GM06990 (cell line): ENCODE measurements around the gene AUNIP.

ENCODE experiments used
- DNase-seq: peaks from one replicate; pipeline ENCODE4 v3.0.0-alpha.2; 2011; ENCODE audit not compliant: insufficient read length; ENCODE audit errors: extremely low read depth
- H3K27me3 ChIP-seq: replicated peaks from 2 replicates; pipeline ENCODE4 v1.6.0; 2011; ENCODE audit warnings: low read length; ENCODE audit not compliant: control insufficient read depth, insufficient read depth
- H3K36me3 ChIP-seq: 2 replicates; pipeline ENCODE4 v1.5.1; 2011; ENCODE audit warnings: low read length; ENCODE audit not compliant: control insufficient read depth, insufficient read depth
- H3K4me3 ChIP-seq: replicated peaks from 2 replicates; pipeline ENCODE4 v1.5.1; 2011; ENCODE audit warnings: low read depth, mild to moderate bottlenecking, control low read depth, low read length
- TF ChIP-seq, protein P1 (sequence below): IDR thresholded peaks from 2 replicates; pipeline ENCODE4 v1.5.1; 2011; ENCODE audit warnings: low read length, control low read depth, mild to moderate bottlenecking, inconsistent platforms; ENCODE audit not compliant: insufficient read depth, poor library complexity, severe bottlenecking

AUNIP gene

GRCh38 chr1:25891606-25892005 lies 32.3 kb upstream of the AUNIP start:
- DNase-seq, result no peak
- Histone ChIP-seq H3K36me3 (no peaks in the 10 kb centered on the region), H3K27me3 (no peaks in the 10 kb centered on the region), H3K4me3 (no peak overlapping the region)
- TF ChIP-seq, protein P1, sequence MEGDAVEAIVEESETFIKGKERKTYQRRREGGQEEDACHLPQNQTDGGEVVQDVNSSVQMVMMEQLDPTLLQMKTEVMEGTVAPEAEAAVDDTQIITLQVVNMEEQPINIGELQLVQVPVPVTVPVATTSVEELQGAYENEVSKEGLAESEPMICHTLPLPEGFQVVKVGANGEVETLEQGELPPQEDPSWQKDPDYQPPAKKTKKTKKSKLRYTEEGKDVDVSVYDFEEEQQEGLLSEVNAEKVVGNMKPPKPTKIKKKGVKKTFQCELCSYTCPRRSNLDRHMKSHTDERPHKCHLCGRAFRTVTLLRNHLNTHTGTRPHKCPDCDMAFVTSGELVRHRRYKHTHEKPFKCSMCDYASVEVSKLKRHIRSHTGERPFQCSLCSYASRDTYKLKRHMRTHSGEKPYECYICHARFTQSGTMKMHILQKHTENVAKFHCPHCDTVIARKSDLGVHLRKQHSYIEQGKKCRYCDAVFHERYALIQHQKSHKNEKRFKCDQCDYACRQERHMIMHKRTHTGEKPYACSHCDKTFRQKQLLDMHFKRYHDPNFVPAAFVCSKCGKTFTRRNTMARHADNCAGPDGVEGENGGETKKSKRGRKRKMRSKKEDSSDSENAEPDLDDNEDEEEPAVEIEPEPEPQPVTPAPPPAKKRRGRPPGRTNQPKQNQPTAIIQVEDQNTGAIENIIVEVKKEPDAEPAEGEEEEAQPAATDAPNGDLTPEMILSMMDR, result no peak

- TF ChIP-seq, protein P1, result no peak
- Histone ChIP-seq H3K27me3 (no peaks in the 10 kb centered on the region), H3K36me3 (no peaks in the 10 kb centered on the region), H3K4me3 (no peak overlapping the region)
- DNase-seq, result no peak
Measured at GRCh38 chr1:25890239-25891034, 31.2 kb upstream of the AUNIP start.

DNA sequence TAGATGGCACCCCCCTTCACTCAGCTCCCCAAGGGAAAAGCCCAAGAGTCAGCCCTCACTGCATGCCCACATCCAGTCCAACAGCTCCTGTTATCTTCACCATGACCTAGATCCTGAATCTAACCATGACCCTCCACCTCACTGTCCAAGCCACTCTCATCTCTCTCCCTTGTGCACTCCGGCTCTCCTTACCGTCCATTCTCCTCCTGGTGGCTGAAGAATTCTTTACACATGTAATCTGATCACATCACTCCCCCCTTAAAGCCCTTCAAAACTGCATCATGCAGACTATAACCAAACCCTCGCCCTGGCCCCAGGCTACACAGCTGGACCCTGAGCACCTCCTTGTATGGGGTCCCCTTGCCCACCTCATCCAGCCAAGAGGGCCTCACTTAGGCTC lies 30.2 kb upstream of the AUNIP start:
- H3K36me3 ChIP-seq, result no peaks in the 10 kb centered on the region
- TF ChIP-seq, protein P1, result no peak
- H3K4me3 ChIP-seq, result no peak overlapping the region
- H3K27me3 ChIP-seq, result no peaks in the 10 kb centered on the region
- no peak for DNase-seq

DNA sequence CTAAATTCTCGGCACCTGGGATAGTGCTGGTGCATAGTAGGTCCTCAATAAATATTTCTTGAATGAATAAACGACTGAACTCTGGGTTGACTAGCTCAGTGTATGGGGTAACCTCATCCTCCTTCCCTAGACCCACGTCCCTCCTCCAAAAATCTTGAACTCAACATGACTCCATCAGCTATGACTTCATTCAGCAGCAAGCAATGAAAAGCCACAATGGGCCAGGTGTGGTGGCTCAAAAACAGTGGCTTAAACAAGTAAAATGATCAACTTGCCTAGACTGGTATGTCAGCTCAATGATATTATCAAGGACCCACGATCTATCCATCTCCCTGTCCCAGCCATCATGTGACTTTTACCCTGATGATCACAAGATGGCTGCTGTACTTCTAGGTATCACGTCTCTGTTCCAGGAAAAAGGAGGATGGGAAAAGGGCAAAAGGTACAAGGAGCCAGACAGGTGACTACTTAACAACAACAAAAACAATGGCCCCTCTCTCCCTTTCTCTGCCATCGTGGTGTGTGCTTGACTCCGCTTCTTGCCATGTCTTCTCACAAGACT lies 29.2 kb upstream of the AUNIP start:
- TF ChIP-seq, protein P1, result no peak
- H3K4me3 ChIP-seq, result no peak overlapping the region
- DNase-seq, result no peak

DNA sequence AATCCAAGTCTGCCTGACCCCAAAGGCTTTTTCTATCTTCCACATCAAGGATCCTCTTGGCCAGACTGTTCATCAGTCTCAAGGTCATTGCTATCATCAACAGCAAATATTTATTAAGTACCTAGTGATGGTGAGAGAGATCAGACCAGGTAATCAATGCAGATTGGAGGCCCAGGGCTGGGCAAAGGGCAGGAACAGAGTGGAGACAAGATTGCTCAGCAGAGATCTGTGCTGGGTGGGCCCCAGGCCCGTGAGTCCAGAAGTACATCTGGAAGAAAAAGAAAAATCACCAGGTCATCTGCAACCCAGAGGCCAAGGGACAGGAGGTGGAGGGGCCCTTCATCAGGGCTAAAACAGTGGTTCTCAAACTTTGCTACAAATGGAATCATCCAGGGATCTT lies 26.3 kb upstream of the AUNIP start:
- DNase-seq, result no peak
- TF ChIP-seq, protein P1, result no peak
- H3K36me3 ChIP-seq, result no peaks in the 10 kb centered on the region
- H3K4me3 ChIP-seq, result no peak overlapping the region
- H3K27me3 ChIP-seq, result no peaks in the 10 kb centered on the region

More for the DNA sequence above, 29.2 kb upstream of the AUNIP start:
- Histone ChIP-seq H3K36me3 (no peaks in the 10 kb centered on the region), H3K27me3 (no peaks in the 10 kb centered on the region)
